Left lobe of liver (tissue), 1 donor: ENCODE measurements around the gene RFX5. TPM values are rescaled to one million over a fixed set of nuclear protein-coding genes. Genes with fewer than 3 reads are reported as not detected.

Source experiments
- total RNA-seq: library from RNA; stranded (reverse); gene quantifications from one replicate; pipeline ENCODE4 v1.2.1, GENCODE V29; 2021
- donor health status: DM: no; HTN: yes; CAD: no.

Gene RFX5
- total RNA-seq, 1 donor from 2014 or later = 12.2 TPM

Other genes starting within 250 kb of the RFX5 start
- gene SEMA6C, start 200.6 kb downstream of the RFX5 start, total RNA-seq = 6.4 TPM
- gene TNFAIP8L2, start 190.6 kb downstream of the RFX5 start, total RNA-seq = 0.96 TPM
- gene LYSMD1, start 181.3 kb downstream of the RFX5 start, total RNA-seq = 3.9 TPM
- gene SCNM1, start 181.1 kb downstream of the RFX5 start, total RNA-seq = 9.4 TPM
- 0.33 TPM for gene TMOD4, start 171.3 kb downstream of the RFX5 start, total RNA-seq
- 14.4 TPM for gene VPS72, start 157.1 kb downstream of the RFX5 start, total RNA-seq
- 12.0 TPM for gene PIP5K1A, start 148.7 kb downstream of the RFX5 start, total RNA-seq
- 80.6 TPM for gene PSMD4, start 92.5 kb downstream of the RFX5 start, total RNA-seq
- gene ZNF687, start 65.0 kb downstream of the RFX5 start, total RNA-seq = 13.6 TPM
- gene PI4KB, start 19.8 kb downstream of the RFX5 start, total RNA-seq = 21.2 TPM
- 408 TPM for gene SELENBP1, start 25.5 kb upstream of the RFX5 start, total RNA-seq
- 135 TPM for gene PSMB4, start 52.3 kb upstream of the RFX5 start, total RNA-seq
- gene POGZ, start 112.2 kb upstream of the RFX5 start, total RNA-seq = 29.3 TPM
- 51.4 TPM for gene CGN, start 164.1 kb upstream of the RFX5 start, total RNA-seq
- gene TUFT1, start 193.1 kb upstream of the RFX5 start, total RNA-seq = 1.4 TPM